GM12878 (cell line): ENCODE measurements around the gene CHST2. TPM values are rescaled to one million over a fixed set of nuclear protein-coding genes. Genes with fewer than 3 reads are reported as not detected.

Source experiments
- CEBPB ChIP-seq, 2 experiments: fragments of 150-350 bp in 1 of 2; IDR thresholded peaks; 2 replicates each; pipeline ENCODE4 v1.6.1; 2012 to 2014; ENCODE audit warnings: low read depth in 2 of 2, low read length in 2 of 2, borderline replicate concordance in 1 of 2, inconsistent platforms in 1 of 2
- CHD1 ChIP-seq: IDR thresholded peaks from 2 replicates; pipeline ENCODE4 v1.6.1; 2012; ENCODE audit warnings: low read depth, low read length, improper control_type of control experiment
- CHD4 ChIP-seq: fragments of 200-600 bp; sonication (generic); IDR thresholded peaks from 2 replicates; pipeline ENCODE4 v1.6.1; 2016; ENCODE audit warnings: mild to moderate bottlenecking
- CREM ChIP-seq: IDR thresholded peaks from 2 replicates; pipeline ENCODE4 v1.6.1; 2014; ENCODE audit warnings: antibody characterized with exemption, low read depth
- EZH2 ChIP-seq: IDR thresholded peaks from 2 replicates; pipeline ENCODE4 v1.6.1; 2012; ENCODE audit warnings: low read depth, mild to moderate bottlenecking, control low read depth, inconsistent platforms, low read length, borderline replicate concordance; ENCODE audit not compliant: control insufficient read depth
- HDAC2 ChIP-seq: fragments of 200-600 bp; sonication (generic); IDR thresholded peaks from 2 replicates; pipeline ENCODE4 v1.6.1; 2017
- POU2F2 ChIP-seq: IDR thresholded peaks from 3 replicates; pipeline ENCODE4 v1.6.1; 2011; ENCODE audit warnings: low read depth, mild to moderate bottlenecking, low read length, borderline replicate concordance
- RFX5 ChIP-seq: IDR thresholded peaks from 2 replicates; pipeline ENCODE4 v1.6.1; 2011; ENCODE audit warnings: low read depth, low read length, improper control_type of control experiment
- SMAD5 ChIP-seq: IDR thresholded peaks from 2 replicates; pipeline ENCODE4 v1.6.1; 2016; ENCODE audit warnings: antibody characterized with exemption, low read depth
- STAT3 ChIP-seq: IDR thresholded peaks from 2 replicates; pipeline ENCODE4 v1.6.1; 2011; ENCODE audit warnings: low read depth, low read length, improper control_type of control experiment
- SUZ12 ChIP-seq: fragments of 200-600 bp; sonication (generic); IDR thresholded peaks from one replicate; pipeline ENCODE4 v1.6.1; 2018; ENCODE audit warnings: antibody characterized with exemption, mild to moderate bottlenecking; ENCODE audit not compliant: unreplicated experiment
- ZSCAN29 ChIP-seq: fragments of 450-650 bp; IDR thresholded peaks from 2 replicates; pipeline ENCODE4 v1.6.1; 2017; ENCODE audit warnings: mild to moderate bottlenecking, moderate library complexity
- polyA plus RNA-seq, 11 experiments: library from polyadenylated mRNA; depleted of rRNA in 4 of 11; unstranded in 6 of 11; stranded (reverse) in 5 of 11; fragments of >200 nt; fragmentation: Nextera tagmentation in 4 of 11; fragmentation: Illumina TruSeq in 1 of 11; extraction: Ambion mirVana in 4 of 11; extraction: Trizol in 1 of 11; gene quantifications; 1 replicate in 1 of 11; 2 replicates in 10 of 11; pipeline versions ENCODE4 v1.2.1 to v1.2.3, GENCODE V29; 2011 to 2016; ENCODE audit warnings: inconsistent platforms in 2 of 11, missing spikeins in 2 of 11, low read depth in 1 of 11
- total RNA-seq, 4 experiments: library from RNA; depleted of rRNA in 3 of 4; stranded (reverse); fragments of >200 nt in 3 of 4; fragmentation: Illumina TruSeq in 1 of 4; extraction: Trizol in 1 of 4; gene quantifications; 2 replicates each; pipeline versions ENCODE4 v1.2.1 to v1.2.3, GENCODE V29; 2013 to 2021
- TF ChIP-seq, protein P1 (sequence below): fragments of 450-650 bp; IDR thresholded peaks from 2 replicates; pipeline ENCODE4 v1.6.1; 2017; ENCODE audit warnings: mild to moderate bottlenecking
- TF ChIP-seq, protein P2 (sequence below): IDR thresholded peaks from 2 replicates; pipeline ENCODE4 v1.6.1; 2011; ENCODE audit warnings: borderline replicate concordance, low read depth, mild to moderate bottlenecking, moderate library complexity, low read length; ENCODE audit not compliant: insufficient read depth, poor library complexity, severe bottlenecking
- TF ChIP-seq, protein P3 (sequence below): fragments of 150-350 bp; IDR thresholded peaks from 2 replicates; pipeline ENCODE4 v1.6.1; 2016; ENCODE audit warnings: low read depth, low read length
- TF ChIP-seq, protein P4 (sequence below): IDR thresholded peaks from 2 replicates; pipeline ENCODE4 v1.6.1; 2011; ENCODE audit warnings: mild to moderate bottlenecking, low read depth, low read length, moderate library complexity; ENCODE audit not compliant: insufficient replicate concordance
- TF ChIP-seq, protein P5 (sequence below): fragments of 450-650 bp; IDR thresholded peaks from 2 replicates; pipeline ENCODE4 v1.6.1; 2018; ENCODE audit warnings: mild to moderate bottlenecking, low read depth, moderate library complexity; ENCODE audit not compliant: partially characterized antibody

Gene CHST2
- total and polyA plus RNA-seq, 10 of the 15 experiments (the other 5 are each of a cell fraction or from before 2014, with no cell fraction given): 1.6 to 37.2 (median 8.8) TPM

DNA sequence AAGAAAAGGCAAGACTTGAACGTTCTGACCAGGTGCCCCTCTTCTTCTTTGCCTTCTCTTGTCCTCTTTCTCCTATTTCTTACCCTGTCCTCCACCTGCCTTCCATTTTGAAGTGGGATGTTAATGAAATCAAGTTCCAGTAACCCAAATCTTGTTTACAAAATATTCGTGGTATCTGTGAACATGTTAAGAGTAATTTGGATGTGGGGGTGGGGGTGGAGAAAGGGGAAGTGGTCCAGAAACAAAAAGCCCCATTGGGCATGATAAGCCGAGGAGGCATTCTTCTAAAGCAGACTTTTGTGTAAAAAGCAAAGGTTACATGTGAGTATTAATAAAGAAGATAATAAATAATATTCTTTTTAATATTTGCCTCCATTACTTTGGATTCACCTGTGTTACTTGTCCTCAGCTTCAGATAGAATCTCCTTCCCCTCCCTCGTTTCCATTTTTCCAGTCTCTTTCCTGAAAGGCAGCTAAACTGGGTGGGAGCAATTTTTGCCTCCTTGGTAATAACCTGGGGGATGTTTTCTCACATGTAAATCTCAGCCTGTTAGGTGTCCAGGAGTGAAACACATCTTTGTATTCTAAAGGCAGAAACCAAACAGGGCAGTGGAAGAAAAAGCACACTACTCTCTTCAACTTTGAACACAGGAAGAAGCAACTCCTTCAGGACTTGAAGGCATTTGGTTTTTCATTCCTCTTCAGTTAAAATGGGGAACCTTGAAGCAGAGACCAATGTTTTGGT, 3.2 kb downstream of the CHST2 start (continued):
- TF ChIP-seq, protein P1, sequence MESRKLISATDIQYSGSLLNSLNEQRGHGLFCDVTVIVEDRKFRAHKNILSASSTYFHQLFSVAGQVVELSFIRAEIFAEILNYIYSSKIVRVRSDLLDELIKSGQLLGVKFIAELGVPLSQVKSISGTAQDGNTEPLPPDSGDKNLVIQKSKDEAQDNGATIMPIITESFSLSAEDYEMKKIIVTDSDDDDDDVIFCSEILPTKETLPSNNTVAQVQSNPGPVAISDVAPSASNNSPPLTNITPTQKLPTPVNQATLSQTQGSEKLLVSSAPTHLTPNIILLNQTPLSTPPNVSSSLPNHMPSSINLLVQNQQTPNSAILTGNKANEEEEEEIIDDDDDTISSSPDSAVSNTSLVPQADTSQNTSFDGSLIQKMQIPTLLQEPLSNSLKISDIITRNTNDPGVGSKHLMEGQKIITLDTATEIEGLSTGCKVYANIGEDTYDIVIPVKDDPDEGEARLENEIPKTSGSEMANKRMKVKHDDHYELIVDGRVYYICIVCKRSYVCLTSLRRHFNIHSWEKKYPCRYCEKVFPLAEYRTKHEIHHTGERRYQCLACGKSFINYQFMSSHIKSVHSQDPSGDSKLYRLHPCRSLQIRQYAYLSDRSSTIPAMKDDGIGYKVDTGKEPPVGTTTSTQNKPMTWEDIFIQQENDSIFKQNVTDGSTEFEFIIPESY: no peak
- TF ChIP-seq STAT3: 0 out of 2 replicates have a peak, but pooled peaks have one; percentile 17
- TF ChIP-seq, protein P2, sequence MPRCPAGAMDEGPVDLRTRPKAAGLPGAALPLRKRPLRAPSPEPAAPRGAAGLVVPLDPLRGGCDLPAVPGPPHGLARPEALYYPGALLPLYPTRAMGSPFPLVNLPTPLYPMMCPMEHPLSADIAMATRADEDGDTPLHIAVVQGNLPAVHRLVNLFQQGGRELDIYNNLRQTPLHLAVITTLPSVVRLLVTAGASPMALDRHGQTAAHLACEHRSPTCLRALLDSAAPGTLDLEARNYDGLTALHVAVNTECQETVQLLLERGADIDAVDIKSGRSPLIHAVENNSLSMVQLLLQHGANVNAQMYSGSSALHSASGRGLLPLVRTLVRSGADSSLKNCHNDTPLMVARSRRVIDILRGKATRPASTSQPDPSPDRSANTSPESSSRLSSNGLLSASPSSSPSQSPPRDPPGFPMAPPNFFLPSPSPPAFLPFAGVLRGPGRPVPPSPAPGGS: no peak
- TF ChIP-seq ZSCAN29: no peak
- TF ChIP-seq, protein P3, sequence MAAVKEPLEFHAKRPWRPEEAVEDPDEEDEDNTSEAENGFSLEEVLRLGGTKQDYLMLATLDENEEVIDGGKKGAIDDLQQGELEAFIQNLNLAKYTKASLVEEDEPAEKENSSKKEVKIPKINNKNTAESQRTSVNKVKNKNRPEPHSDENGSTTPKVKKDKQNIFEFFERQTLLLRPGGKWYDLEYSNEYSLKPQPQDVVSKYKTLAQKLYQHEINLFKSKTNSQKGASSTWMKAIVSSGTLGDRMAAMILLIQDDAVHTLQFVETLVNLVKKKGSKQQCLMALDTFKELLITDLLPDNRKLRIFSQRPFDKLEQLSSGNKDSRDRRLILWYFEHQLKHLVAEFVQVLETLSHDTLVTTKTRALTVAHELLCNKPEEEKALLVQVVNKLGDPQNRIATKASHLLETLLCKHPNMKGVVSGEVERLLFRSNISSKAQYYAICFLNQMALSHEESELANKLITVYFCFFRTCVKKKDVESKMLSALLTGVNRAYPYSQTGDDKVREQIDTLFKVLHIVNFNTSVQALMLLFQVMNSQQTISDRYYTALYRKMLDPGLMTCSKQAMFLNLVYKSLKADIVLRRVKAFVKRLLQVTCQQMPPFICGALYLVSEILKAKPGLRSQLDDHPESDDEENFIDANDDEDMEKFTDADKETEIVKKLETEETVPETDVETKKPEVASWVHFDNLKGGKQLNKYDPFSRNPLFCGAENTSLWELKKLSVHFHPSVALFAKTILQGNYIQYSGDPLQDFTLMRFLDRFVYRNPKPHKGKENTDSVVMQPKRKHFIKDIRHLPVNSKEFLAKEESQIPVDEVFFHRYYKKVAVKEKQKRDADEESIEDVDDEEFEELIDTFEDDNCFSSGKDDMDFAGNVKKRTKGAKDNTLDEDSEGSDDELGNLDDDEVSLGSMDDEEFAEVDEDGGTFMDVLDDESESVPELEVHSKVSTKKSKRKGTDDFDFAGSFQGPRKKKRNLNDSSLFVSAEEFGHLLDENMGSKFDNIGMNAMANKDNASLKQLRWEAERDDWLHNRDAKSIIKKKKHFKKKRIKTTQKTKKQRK: no peak
- TF ChIP-seq SMAD5: no peak
- TF ChIP-seq CEBPB (IDR thresholded peaks at IDR 0.05; ENCODE audit: borderline replicate concordance in 1 of 2, low read depth in 2 of 2, low read length in 2 of 2): no peak
- TF ChIP-seq CREM: peak; percentile 42; the same call in 1 of the 2 replicates
- no peak for TF ChIP-seq SUZ12
- TF ChIP-seq, protein P4, sequence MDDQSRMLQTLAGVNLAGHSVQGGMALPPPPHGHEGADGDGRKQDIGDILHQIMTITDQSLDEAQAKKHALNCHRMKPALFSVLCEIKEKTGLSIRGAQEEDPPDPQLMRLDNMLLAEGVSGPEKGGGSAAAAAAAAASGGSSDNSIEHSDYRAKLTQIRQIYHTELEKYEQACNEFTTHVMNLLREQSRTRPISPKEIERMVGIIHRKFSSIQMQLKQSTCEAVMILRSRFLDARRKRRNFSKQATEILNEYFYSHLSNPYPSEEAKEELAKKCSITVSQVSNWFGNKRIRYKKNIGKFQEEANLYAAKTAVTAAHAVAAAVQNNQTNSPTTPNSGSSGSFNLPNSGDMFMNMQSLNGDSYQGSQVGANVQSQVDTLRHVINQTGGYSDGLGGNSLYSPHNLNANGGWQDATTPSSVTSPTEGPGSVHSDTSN: no peak
- TF ChIP-seq CHD4: no peak
- TF ChIP-seq, protein P5, sequence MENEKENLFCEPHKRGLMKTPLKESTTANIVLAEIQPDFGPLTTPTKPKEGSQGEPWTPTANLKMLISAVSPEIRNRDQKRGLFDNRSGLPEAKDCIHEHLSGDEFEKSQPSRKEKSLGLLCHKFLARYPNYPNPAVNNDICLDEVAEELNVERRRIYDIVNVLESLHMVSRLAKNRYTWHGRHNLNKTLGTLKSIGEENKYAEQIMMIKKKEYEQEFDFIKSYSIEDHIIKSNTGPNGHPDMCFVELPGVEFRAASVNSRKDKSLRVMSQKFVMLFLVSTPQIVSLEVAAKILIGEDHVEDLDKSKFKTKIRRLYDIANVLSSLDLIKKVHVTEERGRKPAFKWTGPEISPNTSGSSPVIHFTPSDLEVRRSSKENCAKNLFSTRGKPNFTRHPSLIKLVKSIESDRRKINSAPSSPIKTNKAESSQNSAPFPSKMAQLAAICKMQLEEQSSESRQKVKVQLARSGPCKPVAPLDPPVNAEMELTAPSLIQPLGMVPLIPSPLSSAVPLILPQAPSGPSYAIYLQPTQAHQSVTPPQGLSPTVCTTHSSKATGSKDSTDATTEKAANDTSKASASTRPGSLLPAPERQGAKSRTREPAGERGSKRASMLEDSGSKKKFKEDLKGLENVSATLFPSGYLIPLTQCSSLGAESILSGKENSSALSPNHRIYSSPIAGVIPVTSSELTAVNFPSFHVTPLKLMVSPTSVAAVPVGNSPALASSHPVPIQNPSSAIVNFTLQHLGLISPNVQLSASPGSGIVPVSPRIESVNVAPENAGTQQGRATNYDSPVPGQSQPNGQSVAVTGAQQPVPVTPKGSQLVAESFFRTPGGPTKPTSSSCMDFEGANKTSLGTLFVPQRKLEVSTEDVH: no peak
- no peak for TF ChIP-seq HDAC2
- no peak for TF ChIP-seq CHD1
- no peak for TF ChIP-seq RFX5
- TF ChIP-seq POU2F2: peak; percentile 61; the same call in 1 of the 3 replicates
- TF ChIP-seq EZH2: no peak
